Fibroblast of lung (primary cell): ENCODE results near the gene HK2.
"Not testable (repeated sequence)": the region's sequence is repeated elsewhere in the genome, so short reads cannot be mapped to it uniquely, and the experiment has no call there.

Experiments
- EZH2 ChIP-seq: IDR thresholded peaks from 2 replicates; pipeline ENCODE4 v1.5.1; 2012; ENCODE audit warnings: low read length, control low read depth, mild to moderate bottlenecking; ENCODE audit errors: missing control alignments
- TF ChIP-seq, protein P1 (sequence below), 2 donors: IDR thresholded peaks in 1 of 2; conservative IDR thresholded peaks in 1 of 2; 1 replicate in 1 of 2; 2 replicates in 1 of 2; pipeline ENCODE4 v1.5.1; 2011 to 2012; ENCODE audit warnings: low read length in 2 of 2, control low read depth in 1 of 2, inconsistent platforms in 1 of 2, low read depth in 1 of 2, mild to moderate bottlenecking in 1 of 2

DNA sequence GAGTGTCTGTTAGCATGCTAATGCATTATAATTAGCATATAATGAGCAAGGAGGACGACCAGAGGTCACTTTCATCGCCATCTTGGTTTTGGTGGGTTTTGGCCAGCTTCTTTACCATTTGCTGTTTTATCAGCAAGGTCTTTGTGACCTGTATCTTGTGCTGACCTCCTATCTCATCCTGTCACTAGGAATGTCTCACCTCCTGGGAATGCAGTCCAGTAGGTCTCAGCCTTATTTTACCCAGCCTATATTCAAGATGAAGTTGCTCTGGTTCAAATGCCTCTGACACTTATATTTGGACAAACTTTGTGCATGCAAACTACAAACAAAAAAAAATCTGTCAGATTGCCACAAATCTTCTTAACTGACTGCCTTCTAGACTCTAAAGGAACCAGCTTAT is 66.3 kb downstream of the HK2 start:
- TF ChIP-seq, protein P1, sequence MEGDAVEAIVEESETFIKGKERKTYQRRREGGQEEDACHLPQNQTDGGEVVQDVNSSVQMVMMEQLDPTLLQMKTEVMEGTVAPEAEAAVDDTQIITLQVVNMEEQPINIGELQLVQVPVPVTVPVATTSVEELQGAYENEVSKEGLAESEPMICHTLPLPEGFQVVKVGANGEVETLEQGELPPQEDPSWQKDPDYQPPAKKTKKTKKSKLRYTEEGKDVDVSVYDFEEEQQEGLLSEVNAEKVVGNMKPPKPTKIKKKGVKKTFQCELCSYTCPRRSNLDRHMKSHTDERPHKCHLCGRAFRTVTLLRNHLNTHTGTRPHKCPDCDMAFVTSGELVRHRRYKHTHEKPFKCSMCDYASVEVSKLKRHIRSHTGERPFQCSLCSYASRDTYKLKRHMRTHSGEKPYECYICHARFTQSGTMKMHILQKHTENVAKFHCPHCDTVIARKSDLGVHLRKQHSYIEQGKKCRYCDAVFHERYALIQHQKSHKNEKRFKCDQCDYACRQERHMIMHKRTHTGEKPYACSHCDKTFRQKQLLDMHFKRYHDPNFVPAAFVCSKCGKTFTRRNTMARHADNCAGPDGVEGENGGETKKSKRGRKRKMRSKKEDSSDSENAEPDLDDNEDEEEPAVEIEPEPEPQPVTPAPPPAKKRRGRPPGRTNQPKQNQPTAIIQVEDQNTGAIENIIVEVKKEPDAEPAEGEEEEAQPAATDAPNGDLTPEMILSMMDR (conservative IDR thresholded peaks at IDR 0.05 in 1 of 2, IDR thresholded peaks at IDR 0.05 in 1 of 2; ENCODE audit: low read depth in 1 of 2, low read length in 2 of 2): not testable (repeated sequence)
- TF ChIP-seq EZH2: not testable (repeated sequence)
